Stimulated activated CD8-positive, alpha-beta memory T cell treated with anti-CD3 and anti-CD28 coated beads, Interleukin-2, amount 100 ng/mL, for 1 hour (primary cell): Measurements from ENCODE around the gene SPRED2.

Experiments used
- DNase-seq, 2 donors: peaks; one replicate each; pipeline ENCODE4 v3.0.0-alpha.2; 2020; ENCODE audit warnings: low read depth in 2 of 2

Gene SPRED2

DNA sequence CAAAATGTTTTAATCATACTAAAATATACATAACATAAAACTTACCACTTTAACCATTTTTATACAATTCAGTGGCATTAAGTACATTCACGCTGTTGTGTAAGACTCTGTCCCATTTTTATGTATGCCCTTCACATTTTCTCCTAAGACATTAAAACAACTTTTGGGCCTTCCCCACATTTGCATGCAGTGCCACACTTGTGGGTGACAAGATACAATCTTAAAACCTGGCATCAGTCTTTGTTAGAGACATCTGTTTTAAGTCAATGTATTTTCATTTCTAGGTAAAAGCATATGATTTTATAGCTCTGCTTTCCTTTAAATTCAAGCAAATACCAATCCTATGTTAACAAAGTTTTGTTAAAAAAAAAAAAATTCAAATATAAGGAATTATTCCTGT lies 17.3 kb downstream of the SPRED2 start:
- no peak for DNase-seq

DNA sequence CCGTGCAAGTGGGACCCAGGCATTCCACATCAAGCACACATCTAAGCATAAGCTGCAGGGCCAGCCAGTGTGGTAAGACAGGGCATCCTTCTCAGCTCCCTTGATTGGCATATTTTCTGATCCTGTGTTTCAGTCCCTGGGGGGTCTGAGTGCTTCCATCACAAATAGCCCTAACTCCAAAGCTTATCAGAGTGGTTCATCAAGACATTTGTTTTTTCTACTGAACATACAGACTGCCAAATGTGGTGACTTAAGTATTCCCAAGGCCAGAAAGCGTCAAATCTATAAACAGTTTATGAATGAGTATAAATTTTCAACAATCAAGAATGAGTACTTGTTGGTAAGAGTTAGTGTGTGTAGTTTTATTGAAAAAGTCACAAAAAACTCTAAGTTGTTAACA lies 18.8 kb downstream of the SPRED2 start:
- DNase-seq, result no peak

DNA sequence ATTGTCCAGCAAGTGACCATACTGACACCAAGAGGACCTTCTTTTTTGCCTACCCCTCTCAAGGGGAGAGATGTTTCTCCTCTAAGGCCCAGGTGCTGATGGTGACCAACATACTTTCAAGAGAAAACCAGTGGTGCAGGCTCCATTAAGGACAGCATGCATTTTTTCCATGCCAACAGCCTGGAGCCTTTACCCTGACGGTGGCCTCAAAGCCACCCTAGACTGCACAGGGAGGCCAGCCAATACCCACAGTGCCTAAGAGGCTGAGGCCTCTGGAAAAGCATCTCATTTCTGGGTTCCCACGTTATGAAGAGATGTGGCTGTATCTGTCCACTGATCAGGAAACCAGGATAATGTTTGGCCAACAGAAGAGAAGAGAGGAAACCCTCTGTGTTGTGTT lies 19.3 kb downstream of the SPRED2 start:
- no peak for DNase-seq

DNA sequence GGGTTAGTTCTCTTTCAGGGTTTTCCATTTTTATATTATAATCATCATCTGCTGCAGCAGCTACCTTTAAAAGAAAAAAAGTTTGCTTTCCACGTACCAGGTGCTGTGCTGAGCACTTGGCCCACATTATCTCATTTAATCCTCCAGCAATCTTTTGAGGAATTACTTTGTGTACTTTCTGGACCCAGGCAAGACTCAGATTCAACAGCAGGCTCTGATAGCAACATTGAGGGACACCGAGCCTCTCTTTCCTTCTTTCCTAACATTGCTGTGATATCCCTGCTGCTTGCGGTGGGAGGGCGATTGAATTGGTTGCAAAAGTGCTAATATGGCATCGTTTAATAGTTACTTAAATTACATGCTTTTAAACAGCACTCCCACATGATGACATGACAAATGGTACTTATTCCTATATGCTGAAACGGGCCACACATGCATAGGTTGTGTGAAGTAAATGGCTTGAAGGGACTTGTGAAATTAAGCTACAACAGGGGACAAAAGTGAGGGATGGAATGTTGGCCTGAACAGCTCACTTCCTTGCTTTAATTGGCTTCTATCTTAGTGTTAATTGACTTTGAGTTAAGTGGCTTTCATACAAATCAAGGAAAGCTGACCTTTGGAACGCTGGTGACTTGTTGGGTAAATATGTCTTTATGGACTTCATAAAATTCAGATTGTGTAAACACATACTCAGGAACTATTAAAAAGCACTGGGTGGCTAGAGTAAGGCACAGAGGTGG lies 21.2 kb downstream of the SPRED2 start:
- DNase-seq, result no peak

DNA sequence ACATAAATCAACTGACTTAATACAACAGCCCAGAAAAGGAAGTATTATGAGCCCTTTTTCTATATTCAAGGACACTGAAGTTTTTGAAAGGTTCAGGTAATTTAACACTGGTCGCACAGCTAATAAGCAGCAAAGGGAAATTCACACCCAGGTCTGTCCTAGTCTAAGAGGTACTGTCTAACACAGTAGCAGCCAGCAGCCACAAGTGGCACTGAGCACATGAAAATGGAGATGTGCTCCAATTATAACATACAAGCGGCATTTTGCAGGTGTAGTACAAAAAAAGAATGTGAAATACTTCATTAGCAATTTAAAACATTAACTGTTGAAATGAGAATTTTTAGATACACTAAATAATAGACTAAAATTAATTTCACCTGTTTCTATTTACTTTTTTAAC lies 23.4 kb downstream of the SPRED2 start:
- no peak for DNase-seq

DNA sequence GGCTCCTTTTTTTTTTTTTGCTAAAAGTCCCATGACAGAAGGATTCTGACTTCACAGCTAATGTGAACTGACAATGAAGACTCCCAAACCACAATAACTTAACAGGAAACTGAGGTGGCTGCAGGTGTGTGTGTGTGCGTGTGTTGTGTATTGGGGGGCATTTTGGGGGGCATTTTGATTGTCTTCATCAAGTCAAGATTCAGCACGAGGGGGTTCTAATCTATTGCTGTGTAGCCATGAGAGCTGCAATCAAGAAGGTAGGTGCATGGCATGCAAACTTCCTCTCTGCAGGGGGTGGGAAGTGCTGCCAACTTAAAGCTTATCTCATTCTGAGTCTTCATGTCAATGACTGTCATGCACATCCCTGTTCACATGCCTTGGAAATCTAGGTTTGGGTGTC lies 25.2 kb downstream of the SPRED2 start:
- no peak for DNase-seq

DNA sequence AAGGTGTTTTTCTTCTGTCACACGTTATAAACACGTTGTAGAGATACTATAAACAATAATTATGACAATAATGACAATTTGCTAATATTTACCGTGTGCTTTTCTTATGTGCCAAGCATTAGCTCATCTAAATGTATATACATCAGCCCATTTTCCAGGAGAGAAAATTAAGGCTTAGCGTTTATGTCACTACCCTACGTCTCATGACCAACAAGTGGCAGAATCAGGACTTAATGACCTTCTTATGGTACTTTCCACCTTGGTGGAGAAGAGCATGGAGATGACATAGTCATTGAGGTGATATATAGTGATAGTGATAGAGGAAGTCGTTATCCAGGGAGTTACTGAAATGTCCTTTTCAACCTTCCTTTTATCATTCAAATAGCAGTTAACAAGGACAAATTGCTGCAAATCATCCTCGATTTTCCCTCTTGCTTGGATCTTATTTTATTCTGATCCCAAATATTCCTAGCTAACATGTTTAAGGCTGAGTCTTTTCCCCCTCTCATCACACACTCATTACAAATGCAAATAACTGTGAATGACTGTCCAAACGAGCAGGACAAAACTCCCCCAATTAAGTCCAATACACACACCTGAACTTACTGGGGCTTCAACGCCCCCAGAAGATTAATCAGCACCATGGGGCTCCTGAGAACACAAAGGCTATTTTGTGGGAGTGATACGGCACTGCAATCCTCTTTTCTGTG lies 27.3 kb downstream of the SPRED2 start:
- no peak for DNase-seq

DNA sequence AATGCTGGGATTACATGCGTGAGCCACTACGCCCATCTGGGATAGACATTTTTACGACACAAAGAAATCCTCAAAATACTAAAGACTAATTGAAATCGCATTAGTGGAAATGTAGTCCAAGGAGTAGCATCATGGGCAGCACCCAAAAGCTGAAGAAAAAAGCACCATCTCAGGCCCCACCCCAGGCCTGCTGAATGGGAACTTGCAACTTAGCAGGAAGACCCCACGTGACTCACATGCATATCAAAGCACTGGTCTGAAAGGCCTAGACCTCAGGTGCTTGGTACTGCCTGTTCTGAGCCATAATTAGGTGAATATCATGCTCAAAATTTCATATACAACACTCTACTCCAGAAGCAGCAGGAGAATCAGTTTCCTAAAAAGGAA lies 28.9 kb downstream of the SPRED2 start:
- no peak for DNase-seq

DNA sequence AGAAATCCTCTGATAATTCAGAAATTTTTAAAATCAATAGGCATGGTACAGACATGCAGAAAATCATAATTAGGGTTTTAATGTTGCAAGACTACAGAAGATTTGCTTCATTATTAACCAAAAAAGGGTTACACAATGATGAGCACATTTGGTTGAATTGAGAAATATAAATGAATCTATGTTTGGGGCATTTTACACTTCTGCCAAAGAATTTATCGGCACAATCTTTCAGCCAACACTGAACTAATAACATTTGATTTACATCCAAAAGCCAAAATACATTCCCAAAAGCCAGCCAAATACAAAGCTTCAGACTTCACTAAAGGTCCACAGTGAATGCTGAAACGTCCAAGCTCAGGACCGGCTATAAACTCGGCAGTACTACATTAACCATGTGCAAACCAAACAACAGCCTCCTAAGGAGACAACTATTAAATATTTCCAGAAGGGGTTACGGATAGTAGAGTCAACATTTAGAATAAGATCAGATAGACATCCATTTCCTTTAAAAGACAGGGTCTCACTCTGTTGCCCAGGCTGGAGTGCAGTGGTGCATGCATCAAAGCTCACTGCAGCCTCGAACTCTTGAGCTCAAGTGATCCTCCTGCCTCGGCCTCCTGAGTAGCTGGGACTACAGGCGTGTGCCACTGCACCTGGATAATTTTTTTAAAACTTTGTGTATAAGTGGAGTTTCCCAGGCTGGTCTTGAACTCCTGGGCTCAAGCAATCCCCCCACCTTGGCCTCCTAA lies 29.4 kb downstream of the SPRED2 start:
- no peak for DNase-seq

DNA sequence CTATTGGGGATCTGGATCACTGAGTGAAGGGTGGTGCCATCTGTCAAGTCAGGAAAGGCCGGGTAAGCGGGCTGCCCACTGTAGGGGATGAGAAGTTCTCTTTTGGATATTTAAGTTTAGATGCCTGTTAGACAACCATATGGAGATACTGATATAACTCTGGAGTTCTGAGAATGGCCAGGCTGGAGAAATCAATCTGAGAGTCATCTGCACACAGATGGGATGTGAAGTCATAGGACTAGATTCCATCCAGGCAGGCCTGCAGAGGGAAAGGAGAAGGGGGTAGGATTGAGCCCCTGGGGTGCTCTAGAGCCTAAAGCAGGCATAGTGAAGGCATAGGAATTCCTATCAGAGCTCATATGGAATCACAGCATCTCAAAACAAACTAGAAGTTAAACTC lies 30.1 kb downstream of the SPRED2 start:
- DNase-seq, result no peak

DNA sequence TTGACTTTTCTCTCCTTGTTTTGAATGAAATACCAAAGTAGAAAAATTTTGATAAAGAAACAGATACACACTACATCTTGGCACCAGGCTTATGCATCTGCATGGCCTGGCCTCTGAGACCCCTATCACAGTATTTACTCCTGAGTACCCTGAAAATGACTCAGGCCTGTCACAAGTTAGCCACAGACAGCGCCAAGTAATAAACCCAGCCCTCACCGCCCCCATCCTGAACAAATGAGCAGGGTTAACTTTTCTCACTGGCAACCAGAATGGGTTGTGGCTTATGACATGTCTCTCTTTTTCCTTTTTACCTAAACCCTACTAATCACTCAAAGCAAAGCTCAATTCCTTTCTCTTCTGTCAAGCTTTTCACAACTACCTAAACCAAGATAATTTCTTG lies 35.3 kb downstream of the SPRED2 start:
- DNase-seq, result no peak

DNA sequence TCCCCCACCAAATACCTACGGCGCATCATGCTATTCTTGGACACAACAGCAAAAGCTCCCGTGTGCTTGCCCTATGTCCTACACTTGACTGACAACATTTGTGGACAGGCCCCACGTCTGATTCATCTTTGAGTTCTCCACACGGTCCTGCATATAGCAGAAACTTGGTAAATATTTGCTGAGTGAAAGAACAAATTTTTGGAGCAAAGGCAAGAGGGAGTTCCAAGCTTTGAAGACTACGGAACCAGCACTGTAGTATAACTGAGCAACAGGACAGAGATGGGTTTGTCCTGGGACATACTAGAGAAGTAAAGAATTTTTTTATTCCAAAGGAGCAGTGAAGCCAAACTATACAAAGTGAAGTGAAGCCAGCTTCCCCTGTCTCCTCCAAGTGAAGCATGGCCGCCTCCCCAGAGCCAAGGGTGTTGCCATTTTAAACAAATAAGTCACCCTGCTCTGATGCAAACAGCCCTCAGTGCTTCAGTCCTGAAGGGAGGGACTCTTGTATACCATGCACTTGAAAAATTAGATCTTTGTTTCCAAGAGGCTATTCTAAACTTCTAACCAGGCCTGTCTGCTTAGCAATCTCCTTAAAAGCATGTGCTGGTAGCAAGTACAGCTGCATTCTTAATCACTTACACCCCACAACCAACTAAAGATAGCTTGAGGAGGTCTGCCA lies 35.9 kb downstream of the SPRED2 start:
- DNase-seq, result no peak

DNA sequence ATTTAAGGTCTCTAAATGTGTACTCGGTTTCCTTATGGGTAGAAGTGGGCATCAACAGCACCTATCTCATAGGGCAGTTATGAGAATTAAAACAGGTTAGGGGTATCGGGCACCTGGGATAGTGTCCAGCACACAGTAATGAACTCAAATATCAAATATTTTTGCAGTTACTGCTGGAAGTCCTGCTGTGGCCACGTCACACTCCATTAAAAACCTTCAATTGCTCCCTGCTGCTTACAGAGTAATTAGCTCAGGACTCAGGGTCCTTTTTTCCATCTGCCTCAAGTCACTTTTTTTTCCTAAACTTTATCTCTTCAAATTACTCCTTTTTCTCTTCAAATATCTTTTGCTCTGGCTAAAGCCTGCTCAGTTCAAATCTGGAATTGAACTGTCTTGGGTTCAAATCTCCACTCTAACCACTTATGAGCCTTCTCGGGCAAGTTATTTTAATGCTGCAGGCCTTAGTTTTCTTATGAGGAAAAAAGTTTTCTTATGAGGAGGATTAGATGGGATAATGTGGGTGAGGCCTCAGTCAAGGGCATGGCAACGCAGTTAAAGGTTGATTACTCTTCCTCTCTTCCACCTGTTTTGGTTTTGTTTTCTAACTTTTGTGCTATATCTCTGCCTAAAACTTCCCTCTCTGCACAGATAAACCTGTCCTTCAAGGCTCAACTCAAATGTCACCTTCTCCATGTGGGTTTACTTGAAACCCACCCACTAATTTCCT lies 36.6 kb downstream of the SPRED2 start:
- DNase-seq, result no peak

DNA sequence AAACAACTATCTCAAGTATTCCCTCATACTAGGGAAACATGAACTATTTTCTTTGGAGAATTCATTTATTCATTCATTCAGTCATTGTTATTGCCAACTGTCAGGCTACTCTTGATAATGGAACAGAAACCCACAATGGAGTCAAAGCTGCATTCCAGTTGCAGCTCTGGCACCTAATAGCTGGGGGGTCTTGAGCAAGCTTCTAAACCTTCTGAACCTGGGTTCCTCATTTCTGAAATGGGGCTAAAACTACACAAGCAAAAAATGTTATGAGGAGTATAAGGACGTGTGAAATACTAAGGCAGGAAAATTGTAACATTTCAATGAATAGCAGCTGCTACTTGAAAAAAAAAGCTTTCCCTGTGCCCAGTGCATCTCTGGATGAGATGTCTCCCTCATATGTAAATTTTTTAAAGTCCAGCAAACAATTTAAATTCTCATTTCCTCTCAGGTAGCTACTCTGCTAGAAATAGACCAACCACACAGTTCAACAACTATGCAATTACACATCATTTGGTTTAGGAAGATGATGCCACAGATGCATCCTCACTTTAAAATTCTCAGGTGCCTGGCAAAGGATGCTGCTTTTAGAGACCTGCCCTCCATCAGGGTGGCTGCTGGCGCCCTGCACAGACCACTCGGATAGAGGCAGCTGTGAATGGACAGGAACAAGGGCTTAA lies 38.5 kb downstream of the SPRED2 start:
- no peak for DNase-seq

DNA sequence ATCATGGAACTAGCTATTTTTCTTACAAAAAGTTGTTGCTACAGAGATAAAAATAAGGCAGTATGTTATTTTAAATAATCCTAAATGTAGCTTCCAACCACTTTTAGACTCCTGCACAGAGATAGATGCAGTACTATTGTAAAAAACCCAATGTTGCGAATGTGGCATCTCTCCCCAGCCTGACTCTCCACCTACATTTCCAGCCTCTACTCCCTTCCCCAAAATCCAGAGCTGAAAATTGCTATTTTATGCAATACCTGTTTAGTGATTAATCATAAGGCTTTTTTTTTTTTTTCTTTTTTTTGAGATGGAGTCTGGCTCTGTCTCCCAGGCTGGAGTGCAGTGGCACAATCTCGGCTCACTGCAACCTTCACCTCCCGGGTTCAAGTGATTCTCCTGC lies 39.4 kb downstream of the SPRED2 start:
- DNase-seq, result no peak

DNA sequence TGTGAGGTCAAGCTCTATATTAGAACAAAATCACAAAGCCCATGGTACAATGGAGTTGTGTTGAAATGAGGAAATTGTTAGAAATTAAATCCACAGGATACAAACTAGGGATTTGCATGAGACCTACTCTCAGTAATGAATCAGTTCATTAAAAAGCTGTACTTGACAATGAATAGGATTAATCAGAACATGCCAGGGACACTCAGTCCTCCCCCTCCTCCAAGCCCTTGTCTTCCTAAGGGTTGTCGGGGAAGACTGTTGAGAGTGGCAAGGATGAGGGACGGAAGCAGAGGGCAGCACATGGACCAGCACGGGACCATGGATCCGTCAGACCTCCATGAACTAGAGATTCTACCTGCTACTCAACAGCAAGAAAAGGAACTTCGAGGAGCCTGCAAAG lies 39.8 kb downstream of the SPRED2 start:
- no peak for DNase-seq

DNA sequence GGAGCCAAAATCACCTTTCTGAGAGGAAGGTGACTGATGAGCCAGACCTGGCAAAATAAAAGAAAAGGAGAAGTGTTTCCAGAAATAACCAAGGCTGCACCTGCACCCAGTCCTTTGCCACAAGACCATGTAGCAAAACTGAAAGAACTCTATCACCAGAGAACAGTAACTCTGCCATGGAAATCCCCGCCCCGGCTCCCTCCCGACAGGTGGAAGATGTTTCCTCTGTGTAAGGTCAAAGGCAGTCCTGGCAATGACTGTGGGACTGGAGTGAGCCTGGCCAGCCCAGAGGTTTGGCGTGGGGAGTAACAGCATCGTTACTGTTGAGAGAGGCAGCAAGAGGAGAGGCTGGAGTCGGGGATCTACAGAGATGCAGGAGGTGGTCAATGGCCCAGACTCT lies 42.3 kb downstream of the SPRED2 start:
- DNase-seq, result no peak

DNA sequence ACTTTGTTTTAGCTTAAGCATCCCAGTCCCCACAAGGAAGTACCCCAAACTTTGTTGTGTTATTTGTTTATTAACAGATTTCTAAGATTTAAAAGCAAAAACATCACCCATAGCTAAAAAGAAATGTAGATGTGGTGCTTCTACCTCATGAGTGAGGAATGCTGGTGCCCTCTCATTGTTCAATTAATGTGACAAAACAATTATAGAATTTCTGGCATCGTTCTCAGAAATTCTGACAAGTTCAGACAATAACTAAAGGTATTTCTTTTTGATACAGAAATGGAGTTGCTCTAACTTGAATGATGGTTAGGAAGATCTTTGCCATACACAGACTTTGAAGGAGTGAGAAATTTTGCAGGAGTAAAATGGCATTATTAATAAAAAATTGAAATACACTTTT lies 42.9 kb downstream of the SPRED2 start:
- no peak for DNase-seq

DNA sequence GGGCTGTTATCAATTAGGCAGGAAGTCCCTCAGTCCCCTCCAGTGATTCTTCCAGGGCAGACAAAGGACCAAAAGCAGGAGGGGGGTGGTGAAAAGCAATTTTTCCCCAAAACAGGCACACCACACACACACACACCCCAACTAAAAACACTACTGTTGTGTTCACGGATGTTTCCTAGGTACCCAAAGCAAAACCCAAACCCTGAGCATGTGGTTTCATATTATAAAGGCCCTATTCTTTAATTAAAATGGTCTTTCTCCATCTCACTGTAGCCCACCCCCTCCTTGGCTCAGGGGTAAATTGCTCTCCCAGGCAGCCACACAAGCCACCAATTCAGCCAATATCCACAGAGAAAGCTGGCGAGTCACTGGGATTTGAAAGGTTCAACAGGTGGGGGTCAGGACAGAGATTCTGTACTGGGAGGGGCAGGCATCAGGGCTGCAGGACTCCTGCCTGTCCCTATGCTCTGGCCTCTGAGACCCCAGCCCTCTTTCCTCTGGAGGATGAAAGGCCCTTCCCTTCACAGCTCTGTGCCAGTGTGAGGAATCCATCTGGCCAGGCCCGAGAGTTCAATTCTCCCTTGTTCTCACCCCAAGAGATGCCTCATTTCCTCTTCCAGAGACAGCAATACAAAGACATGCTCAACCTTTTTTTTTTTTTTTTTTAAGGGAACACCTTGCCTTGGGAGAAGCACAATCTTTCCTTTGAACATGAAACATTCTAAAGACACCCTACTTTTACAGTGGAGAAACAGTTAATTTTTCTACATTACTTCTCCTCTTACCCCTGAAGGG lies 43.6 kb downstream of the SPRED2 start:
- DNase-seq, result no peak

DNA sequence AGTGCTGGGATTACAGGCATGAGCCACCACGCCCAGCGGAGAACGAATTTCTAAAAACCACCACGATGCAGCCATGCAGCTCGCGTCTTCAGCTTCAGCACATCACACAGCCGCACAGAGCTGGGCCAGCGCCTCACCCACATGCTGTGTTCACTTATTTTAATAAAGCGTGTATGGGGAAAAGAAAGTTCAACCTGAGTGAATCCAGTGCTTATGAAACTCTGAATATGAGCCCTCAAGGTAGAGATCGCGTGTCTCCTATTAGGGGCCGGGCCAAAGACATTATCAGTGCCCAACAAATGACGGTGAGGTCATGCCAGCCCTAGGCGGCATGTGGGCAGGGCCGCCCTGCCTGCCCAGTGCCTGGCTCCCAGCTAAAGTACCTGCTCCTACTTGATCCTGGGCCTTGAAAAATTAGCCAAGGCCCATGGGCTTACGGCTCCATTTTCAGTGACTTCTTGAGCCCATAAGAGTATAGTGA lies 44.3 kb downstream of the SPRED2 start:
- no peak for DNase-seq
